C4-2B (cell line): ENCODE data around the gene SEC16B.

Experiments
- ZFX ChIP-seq: fragments of 450-650 bp; IDR thresholded peaks from 2 replicates; pipeline ENCODE4 v1.6.1; 2017
- TF ChIP-seq, protein P1 (sequence below): fragments of 450-650 bp; conservative IDR thresholded peaks from 2 replicates; pipeline ENCODE4 v1.5.1; 2017; ENCODE audit warnings: mild to moderate bottlenecking

DNA sequence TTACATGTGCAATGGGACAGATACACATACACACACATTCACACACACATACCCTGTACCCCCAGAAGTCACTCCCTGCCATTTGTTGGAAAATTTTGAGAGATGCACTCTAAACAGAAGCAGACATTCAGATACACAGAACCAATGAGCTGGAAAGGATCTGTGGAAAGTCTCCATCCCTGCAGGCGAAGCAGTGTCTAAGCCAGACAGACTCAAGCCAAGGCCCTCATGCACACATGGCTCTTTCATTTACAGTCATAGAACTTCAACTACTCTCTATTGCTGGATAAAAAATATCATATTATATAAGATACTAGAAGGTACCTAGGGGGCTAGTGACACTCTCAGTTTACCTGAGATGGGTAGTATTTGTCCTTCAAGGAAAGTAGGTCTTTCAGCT, 7.3 kb upstream of the SEC16B start:
- TF ChIP-seq, protein P1, sequence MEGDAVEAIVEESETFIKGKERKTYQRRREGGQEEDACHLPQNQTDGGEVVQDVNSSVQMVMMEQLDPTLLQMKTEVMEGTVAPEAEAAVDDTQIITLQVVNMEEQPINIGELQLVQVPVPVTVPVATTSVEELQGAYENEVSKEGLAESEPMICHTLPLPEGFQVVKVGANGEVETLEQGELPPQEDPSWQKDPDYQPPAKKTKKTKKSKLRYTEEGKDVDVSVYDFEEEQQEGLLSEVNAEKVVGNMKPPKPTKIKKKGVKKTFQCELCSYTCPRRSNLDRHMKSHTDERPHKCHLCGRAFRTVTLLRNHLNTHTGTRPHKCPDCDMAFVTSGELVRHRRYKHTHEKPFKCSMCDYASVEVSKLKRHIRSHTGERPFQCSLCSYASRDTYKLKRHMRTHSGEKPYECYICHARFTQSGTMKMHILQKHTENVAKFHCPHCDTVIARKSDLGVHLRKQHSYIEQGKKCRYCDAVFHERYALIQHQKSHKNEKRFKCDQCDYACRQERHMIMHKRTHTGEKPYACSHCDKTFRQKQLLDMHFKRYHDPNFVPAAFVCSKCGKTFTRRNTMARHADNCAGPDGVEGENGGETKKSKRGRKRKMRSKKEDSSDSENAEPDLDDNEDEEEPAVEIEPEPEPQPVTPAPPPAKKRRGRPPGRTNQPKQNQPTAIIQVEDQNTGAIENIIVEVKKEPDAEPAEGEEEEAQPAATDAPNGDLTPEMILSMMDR: no peak
- TF ChIP-seq ZFX: no peak
